ENCODE data around the gene TYK2. TPM values are rescaled to one million over a fixed set of nuclear protein-coding genes. Genes with fewer than 3 reads are reported as not detected.

TYK2 gene
- total and polyA plus RNA-seq, 2 of the 13 experiments (the other 11 are each of a cell fraction or from before 2014, with no cell fraction given): 38.8 to 60.1 TPM

DNA sequence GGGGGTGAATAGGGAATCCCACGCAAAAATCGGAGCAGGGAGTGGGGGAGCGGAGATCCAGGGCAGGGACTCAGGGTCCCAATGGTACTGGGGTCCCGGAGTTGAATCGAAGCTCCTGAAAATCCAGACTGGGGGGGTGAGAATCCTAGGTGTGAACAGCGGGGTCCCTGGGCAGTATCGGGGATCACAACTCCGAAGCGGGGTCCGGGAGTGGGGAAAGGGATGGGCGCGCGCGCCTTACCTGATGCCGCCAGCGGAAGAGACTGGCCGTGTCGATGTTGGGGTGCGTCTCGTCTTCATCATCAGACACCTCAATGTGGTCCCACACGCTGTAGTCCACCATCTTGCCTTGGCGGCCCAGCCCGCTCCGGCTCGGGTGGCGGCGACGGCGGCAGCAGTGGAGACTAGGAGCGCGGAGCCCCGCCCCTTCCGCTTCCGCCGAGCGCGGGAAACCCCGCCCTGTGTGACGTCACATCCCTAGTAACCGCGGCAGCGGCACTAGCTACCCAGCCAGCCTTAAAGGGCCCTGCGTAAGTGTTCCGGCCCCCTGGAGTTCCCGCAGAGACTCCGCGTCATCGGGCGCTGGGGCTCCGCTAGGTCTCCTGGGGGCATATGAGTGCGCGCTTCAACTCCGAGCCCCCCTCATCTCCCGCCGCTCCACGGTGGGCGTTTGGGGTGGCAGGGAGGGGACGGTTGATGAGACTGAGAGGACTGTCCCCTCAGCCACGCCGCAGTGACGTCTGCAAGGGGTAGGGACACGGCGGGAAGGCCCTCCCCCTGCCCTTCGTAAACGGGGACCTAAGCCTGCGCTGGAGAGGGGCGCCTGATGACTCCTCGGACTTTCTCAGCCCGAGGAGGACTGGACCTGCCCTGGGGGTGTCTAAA lies 23.0 kb upstream of the TYK2 start, which contains the start of gene CDC37 (continued):
- TF ChIP-seq RORA (CRISPR knock-in tag; IDR thresholded peaks at IDR 0.05) (no peak), NCOA2 (CRISPR knock-in tag; IDR thresholded peaks at IDR 0.05) (no peak), MTA1 (CRISPR knock-in tag; IDR thresholded peaks at IDR 0.05; ENCODE audit: borderline replicate concordance) (0 out of 2 replicates have a peak, but pooled peaks have one; percentile 9), PHB2 (IDR thresholded peaks at IDR 0.05; ENCODE audit: partially characterized antibody) (no peak), ZFP36L2 (CRISPR knock-in tag; IDR thresholded peaks at IDR 0.05) (no peak), ISL2 (CRISPR knock-in tag; IDR thresholded peaks at IDR 0.05) (peak; percentile 57; the same call in 1 of the 2 replicates), KLF9 (CRISPR knock-in tag; IDR thresholded peaks at IDR 0.05; ENCODE audit: low read depth) (no peak), TAF15 (IDR thresholded peaks at IDR 0.05; ENCODE audit: low read depth, low read length, poor library complexity, severe bottlenecking) (no peak), KMT2A (CRISPR knock-in tag; IDR thresholded peaks at IDR 0.05) (peak; percentile 47; the same call in 1 of the 2 replicates), NFYB (CRISPR knock-in tag; IDR thresholded peaks at IDR 0.05) (no peak), ATM (IDR thresholded peaks at IDR 0.05; ENCODE audit: borderline replicate concordance) (no peak), SAFB2 (CRISPR knock-in tag; IDR thresholded peaks at IDR 0.05; ENCODE audit: borderline replicate concordance, low read depth) (peak; percentile 80; the same call in 1 of the 2 replicates), FOXA1 (IDR thresholded peaks at IDR 0.05) (no peak), FOXA1 (CRISPR knock-in tag; IDR thresholded peaks at IDR 0.05) (no peak; the same call in none of the 2 replicates), ETV5 (CRISPR knock-in tag; IDR thresholded peaks at IDR 0.05; ENCODE audit: borderline replicate concordance) (peak; percentile 54; the same call in 1 of the 2 replicates), BORCS8-MEF2B (CRISPR knock-in tag; IDR thresholded peaks at IDR 0.05) (peak; percentile 66; the same call in 1 of the 2 replicates), NFIC (IDR thresholded peaks at IDR 0.05; ENCODE audit: low read length) (no peak), SNAI1 (CRISPR knock-in tag; IDR thresholded peaks at IDR 0.05; ENCODE audit: borderline replicate concordance) (0 out of 2 replicates have a peak, but pooled peaks have one; percentile 27), CBX2 (IDR thresholded peaks at IDR 0.05; ENCODE audit: low read depth, low read length) (no peak), CBX2 (CRISPR knock-in tag; IDR thresholded peaks at IDR 0.05; ENCODE audit: low read depth) (no peak), ZNF776 (CRISPR knock-in tag; IDR thresholded peaks at IDR 0.05) (peak; percentile 32), ZNF441 (CRISPR knock-in tag; IDR thresholded peaks at IDR 0.05; ENCODE audit: borderline replicate concordance) (no peak), TCF12 (IDR thresholded peaks at IDR 0.05) (no peak), TCF12 (CRISPR knock-in tag; IDR thresholded peaks at IDR 0.05) (0 out of 2 replicates have a peak, but pooled peaks have one; percentile 57)
- TF ChIP-seq, protein P1, sequence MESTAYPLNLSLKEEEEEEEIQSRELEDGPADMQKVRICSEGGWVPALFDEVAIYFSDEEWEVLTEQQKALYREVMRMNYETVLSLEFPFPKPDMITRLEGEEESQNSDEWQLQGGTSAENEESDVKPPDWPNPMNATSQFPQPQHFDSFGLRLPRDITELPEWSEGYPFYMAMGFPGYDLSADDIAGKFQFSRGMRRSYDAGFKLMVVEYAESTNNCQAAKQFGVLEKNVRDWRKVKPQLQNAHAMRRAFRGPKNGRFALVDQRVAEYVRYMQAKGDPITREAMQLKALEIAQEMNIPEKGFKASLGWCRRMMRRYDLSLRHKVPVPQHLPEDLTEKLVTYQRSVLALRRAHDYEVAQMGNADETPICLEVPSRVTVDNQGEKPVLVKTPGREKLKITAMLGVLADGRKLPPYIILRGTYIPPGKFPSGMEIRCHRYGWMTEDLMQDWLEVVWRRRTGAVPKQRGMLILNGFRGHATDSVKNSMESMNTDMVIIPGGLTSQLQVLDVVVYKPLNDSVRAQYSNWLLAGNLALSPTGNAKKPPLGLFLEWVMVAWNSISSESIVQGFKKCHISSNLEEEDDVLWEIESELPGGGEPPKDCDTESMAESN (CRISPR knock-in tag; conservative IDR thresholded peaks at IDR 0.05): no peak
- TF ChIP-seq, protein P2, sequence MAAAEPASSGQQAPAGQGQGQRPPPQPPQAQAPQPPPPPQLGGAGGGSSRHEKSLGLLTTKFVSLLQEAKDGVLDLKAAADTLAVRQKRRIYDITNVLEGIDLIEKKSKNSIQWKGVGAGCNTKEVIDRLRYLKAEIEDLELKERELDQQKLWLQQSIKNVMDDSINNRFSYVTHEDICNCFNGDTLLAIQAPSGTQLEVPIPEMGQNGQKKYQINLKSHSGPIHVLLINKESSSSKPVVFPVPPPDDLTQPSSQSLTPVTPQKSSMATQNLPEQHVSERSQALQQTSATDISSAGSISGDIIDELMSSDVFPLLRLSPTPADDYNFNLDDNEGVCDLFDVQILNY (CRISPR knock-in tag; conservative IDR thresholded peaks at IDR 0.05): 0 out of 2 replicates have a peak, but pooled peaks have one; percentile 69
- TF ChIP-seq, protein P3, sequence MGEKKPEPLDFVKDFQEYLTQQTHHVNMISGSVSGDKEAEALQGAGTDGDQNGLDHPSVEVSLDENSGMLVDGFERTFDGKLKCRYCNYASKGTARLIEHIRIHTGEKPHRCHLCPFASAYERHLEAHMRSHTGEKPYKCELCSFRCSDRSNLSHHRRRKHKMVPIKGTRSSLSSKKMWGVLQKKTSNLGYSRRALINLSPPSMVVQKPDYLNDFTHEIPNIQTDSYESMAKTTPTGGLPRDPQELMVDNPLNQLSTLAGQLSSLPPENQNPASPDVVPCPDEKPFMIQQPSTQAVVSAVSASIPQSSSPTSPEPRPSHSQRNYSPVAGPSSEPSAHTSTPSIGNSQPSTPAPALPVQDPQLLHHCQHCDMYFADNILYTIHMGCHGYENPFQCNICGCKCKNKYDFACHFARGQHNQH (CRISPR knock-in tag; IDR thresholded peaks at IDR 0.05): 0 out of 2 replicates have a peak, but pooled peaks have one; percentile 33
